Neural cell (in vitro differentiated cells): ENCODE data around the gene EEF1B2. TPM values are rescaled to one million over a fixed set of nuclear protein-coding genes. Genes with fewer than 3 reads are reported as not detected.

Experiments used
- H2AFZ ChIP-seq: fragments of 200-600, 300-800 bp; sonication (generic), shearing (Covaris generic); 2 replicates; pipeline ENCODE4 v1.6.0; 2014; ENCODE audit warnings: low read depth, mild to moderate bottlenecking, antibody characterized with exemption, low read length, moderate library complexity
- H3F3A ChIP-seq: fragments of 200-600 bp; shearing (Covaris generic); 2 replicates; pipeline ENCODE4 v1.6.1; 2016; ENCODE audit warnings: mild to moderate bottlenecking, moderate library complexity, mixed read lengths, antibody characterized with exemption, low read length; ENCODE audit not compliant: insufficient read depth, poor library complexity, severe bottlenecking
- H3K27ac ChIP-seq: fragments of 200-600, 300-800 bp; sonication (generic), shearing (Covaris generic); 2 replicates; pipeline ENCODE4 v1.5.1; 2014; ENCODE audit warnings: mild to moderate bottlenecking, low read length, moderate library complexity
- H3K27me3 ChIP-seq: fragments of 300-800, 200-600 bp; sonication (generic), shearing (Covaris generic); 2 replicates; pipeline ENCODE4 v1.6.0; 2014; ENCODE audit warnings: mild to moderate bottlenecking, low read depth, low read length, moderate library complexity; ENCODE audit not compliant: insufficient read depth
- H3K36me3 ChIP-seq: fragments of 300-800, 200-600 bp; sonication (generic), shearing (Covaris generic); 2 replicates; pipeline ENCODE4 v1.5.1; 2014; ENCODE audit warnings: mild to moderate bottlenecking, antibody characterized with exemption, low read length, moderate library complexity; ENCODE audit not compliant: insufficient read depth
- H3K4me2 ChIP-seq: fragments of 300-800, 200-600 bp; sonication (generic), shearing (Covaris generic); 2 replicates; pipeline ENCODE4 v1.6.0; 2014; ENCODE audit warnings: mild to moderate bottlenecking, low read length
- H3K4me3 ChIP-seq: fragments of 300-800, 200-600 bp; sonication (generic), shearing (Covaris generic); 2 replicates; pipeline ENCODE4 v1.5.1; 2014; ENCODE audit warnings: mild to moderate bottlenecking, low read length, moderate library complexity
- H3K79me2 ChIP-seq: fragments of 200-600 bp; shearing (Covaris generic); replicated peaks from 2 replicates; pipeline ENCODE4 v1.6.0; 2014; ENCODE audit warnings: mild to moderate bottlenecking, low read length, moderate library complexity; ENCODE audit not compliant: insufficient read depth
- H3K9ac ChIP-seq: fragments of 300-800, 200-600 bp; sonication (generic), shearing (Covaris generic); 2 replicates; pipeline ENCODE4 v1.6.1; 2016; ENCODE audit warnings: mild to moderate bottlenecking, low read length, mixed read lengths
- H3K9me2 ChIP-seq: fragments of 200-600 bp; shearing (Covaris generic); 2 replicates; pipeline ENCODE4 v1.6.1; 2016; ENCODE audit warnings: mild to moderate bottlenecking, low read length, mixed read lengths; ENCODE audit not compliant: insufficient read depth
- H3K9me3 ChIP-seq: fragments of 200-600, 300-800 bp; sonication (generic), shearing (Covaris generic); 2 replicates; pipeline ENCODE4 v1.6.1; 2016; ENCODE audit warnings: mild to moderate bottlenecking, mixed run types, low read length, moderate library complexity, mixed read lengths
- H4K20me1 ChIP-seq: fragments of 200-600 bp; shearing (Covaris generic); 2 replicates; pipeline ENCODE4 v1.6.1; 2016; ENCODE audit warnings: mild to moderate bottlenecking, mixed run types; ENCODE audit not compliant: insufficient read depth
- EP300 ChIP-seq: fragments of 450-650 bp; conservative IDR thresholded peaks from 2 replicates; pipeline ENCODE4 v1.6.1; 2014; ENCODE audit warnings: antibody characterized with exemption, mild to moderate bottlenecking, moderate library complexity; ENCODE audit not compliant: poor library complexity, severe bottlenecking
- EZH2 ChIP-seq: fragments of 200-600, 300-800 bp; shearing (Covaris generic), sonication (generic); IDR thresholded peaks from 2 replicates; pipeline ENCODE4 v1.6.1; 2014; ENCODE audit warnings: antibody characterized with exemption, low read length, borderline replicate concordance, mild to moderate bottlenecking; ENCODE audit not compliant: insufficient read depth, poor library complexity, severe bottlenecking
- MXI1 ChIP-seq: fragments of 450-650 bp; conservative IDR thresholded peaks from 2 replicates; pipeline ENCODE4 v1.6.1; 2014; ENCODE audit warnings: antibody characterized with exemption, mild to moderate bottlenecking; ENCODE audit not compliant: poor library complexity, severe bottlenecking
- POLR2AphosphoS5 ChIP-seq: IDR thresholded peaks from 2 replicates; pipeline ENCODE4 v1.6.1; 2012
- RAD21 ChIP-seq: fragments of 450-650 bp; conservative IDR thresholded peaks from 2 replicates; pipeline ENCODE4 v1.6.1; 2014; ENCODE audit warnings: antibody characterized with exemption, mild to moderate bottlenecking, moderate library complexity
- SMC3 ChIP-seq: fragments of 450-650 bp; conservative IDR thresholded peaks from 2 replicates; pipeline ENCODE4 v1.6.1; 2014; ENCODE audit warnings: antibody characterized with exemption, mild to moderate bottlenecking, moderate library complexity; ENCODE audit not compliant: poor library complexity
- TAF1 ChIP-seq: IDR thresholded peaks from 2 replicates; pipeline ENCODE4 v1.6.1; 2012; ENCODE audit warnings: low read depth
- polyA plus RNA-seq: library from polyadenylated mRNA; depleted of rRNA; stranded (reverse); fragments of >200 nt; gene quantifications from 2 replicates; pipeline ENCODE4 v1.2.3, GENCODE V29; 2014
- TF ChIP-seq, protein P1 (sequence below): fragments of 450-650 bp; IDR thresholded peaks from 2 replicates; pipeline ENCODE4 v1.5.1; 2014; ENCODE audit warnings: antibody characterized with exemption, mild to moderate bottlenecking, moderate library complexity; ENCODE audit not compliant: poor library complexity, severe bottlenecking
- TF ChIP-seq, protein P2 (sequence below): IDR thresholded peaks from 2 replicates; pipeline ENCODE4 v1.6.1; 2012; ENCODE audit warnings: borderline replicate concordance

The EEF1B2 gene
- polyA plus RNA-seq, 1 donor from 2014 or later: 551 TPM

DNA sequence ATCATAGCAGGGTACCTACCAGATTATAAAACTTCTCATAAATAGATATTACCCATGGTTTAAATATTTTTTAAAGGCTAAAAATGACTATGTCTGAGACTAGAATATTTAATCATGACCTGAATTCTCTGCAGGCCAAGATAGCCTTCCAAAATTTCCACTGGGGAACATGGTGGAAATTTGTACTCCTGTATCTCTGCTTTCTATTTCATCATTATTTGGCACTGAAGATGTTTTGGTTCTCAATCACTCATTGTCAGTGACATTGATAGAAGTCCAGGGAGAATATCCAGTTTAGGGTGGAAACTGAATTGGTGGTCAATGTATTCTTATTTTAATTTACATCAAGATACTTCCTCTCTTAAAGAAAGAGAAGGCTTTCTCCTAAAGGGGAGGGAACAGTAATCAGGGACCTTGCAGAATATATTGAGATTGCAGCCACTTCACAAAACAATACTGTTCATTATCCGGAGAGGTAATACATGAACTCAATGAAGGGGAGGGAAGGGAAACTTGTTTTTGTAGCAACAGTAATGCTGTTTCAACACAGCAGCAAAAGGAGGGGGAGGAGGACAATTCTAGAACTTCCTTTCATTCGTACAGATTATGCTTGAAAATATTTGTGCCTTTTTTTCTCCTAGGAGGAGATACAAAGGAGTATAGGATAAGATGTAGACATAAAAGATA, 34.1 kb downstream of the EEF1B2 start:
- Histone ChIP-seq H2AFZ (no peak overlapping the region), H3K4me2 (no peak overlapping the region), H4K20me1 (no peaks in the 10 kb centered on the region), H3K9me2 (no peaks in the 10 kb centered on the region), H3F3A (no peaks in the 10 kb centered on the region), H3K4me3 (no peak overlapping the region), H3K9ac (no peak overlapping the region), H3K9me3 (no peaks in the 10 kb centered on the region), H3K36me3 (no peaks in the 10 kb centered on the region), H3K27ac (no peak overlapping the region), H3K79me2 (no peaks in the 10 kb centered on the region), H3K27me3 (no peaks in the 10 kb centered on the region)
- TF ChIP-seq EP300 (no peak), TAF1 (no peak), RAD21 (no peak), POLR2AphosphoS5 (no peak), MXI1 (no peak)
- TF ChIP-seq, protein P1, sequence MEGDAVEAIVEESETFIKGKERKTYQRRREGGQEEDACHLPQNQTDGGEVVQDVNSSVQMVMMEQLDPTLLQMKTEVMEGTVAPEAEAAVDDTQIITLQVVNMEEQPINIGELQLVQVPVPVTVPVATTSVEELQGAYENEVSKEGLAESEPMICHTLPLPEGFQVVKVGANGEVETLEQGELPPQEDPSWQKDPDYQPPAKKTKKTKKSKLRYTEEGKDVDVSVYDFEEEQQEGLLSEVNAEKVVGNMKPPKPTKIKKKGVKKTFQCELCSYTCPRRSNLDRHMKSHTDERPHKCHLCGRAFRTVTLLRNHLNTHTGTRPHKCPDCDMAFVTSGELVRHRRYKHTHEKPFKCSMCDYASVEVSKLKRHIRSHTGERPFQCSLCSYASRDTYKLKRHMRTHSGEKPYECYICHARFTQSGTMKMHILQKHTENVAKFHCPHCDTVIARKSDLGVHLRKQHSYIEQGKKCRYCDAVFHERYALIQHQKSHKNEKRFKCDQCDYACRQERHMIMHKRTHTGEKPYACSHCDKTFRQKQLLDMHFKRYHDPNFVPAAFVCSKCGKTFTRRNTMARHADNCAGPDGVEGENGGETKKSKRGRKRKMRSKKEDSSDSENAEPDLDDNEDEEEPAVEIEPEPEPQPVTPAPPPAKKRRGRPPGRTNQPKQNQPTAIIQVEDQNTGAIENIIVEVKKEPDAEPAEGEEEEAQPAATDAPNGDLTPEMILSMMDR: no peak
- TF ChIP-seq, protein P2, sequence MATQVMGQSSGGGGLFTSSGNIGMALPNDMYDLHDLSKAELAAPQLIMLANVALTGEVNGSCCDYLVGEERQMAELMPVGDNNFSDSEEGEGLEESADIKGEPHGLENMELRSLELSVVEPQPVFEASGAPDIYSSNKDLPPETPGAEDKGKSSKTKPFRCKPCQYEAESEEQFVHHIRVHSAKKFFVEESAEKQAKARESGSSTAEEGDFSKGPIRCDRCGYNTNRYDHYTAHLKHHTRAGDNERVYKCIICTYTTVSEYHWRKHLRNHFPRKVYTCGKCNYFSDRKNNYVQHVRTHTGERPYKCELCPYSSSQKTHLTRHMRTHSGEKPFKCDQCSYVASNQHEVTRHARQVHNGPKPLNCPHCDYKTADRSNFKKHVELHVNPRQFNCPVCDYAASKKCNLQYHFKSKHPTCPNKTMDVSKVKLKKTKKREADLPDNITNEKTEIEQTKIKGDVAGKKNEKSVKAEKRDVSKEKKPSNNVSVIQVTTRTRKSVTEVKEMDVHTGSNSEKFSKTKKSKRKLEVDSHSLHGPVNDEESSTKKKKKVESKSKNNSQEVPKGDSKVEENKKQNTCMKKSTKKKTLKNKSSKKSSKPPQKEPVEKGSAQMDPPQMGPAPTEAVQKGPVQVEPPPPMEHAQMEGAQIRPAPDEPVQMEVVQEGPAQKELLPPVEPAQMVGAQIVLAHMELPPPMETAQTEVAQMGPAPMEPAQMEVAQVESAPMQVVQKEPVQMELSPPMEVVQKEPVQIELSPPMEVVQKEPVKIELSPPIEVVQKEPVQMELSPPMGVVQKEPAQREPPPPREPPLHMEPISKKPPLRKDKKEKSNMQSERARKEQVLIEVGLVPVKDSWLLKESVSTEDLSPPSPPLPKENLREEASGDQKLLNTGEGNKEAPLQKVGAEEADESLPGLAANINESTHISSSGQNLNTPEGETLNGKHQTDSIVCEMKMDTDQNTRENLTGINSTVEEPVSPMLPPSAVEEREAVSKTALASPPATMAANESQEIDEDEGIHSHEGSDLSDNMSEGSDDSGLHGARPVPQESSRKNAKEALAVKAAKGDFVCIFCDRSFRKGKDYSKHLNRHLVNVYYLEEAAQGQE: no peak

DNA sequence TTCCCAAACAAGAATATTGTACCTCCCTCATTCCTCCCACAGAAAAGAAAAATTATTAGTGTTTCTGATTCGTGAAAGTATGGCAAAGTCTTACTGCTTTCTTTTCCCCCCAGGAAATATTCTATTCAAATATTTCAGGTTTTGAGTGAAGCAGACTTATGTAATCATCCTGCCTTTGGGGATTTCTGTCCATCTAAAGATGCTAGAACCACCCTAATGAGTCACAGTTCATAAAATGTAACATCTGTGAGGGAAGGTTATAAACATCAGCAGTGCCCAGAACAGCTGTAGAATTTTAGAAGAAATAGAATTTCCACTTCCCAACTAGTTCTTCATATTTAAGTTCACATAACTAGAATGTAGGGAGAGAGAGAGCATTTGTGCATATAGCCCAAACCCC, 39.0 kb downstream of the EEF1B2 start:
- no peaks in the 10 kb centered on the region for H3K79me2 ChIP-seq
- H3K27me3 ChIP-seq: no peaks in the 10 kb centered on the region
- no peaks in the 10 kb centered on the region for H4K20me1 ChIP-seq
- H3K4me2 ChIP-seq: no peak overlapping the region
- no peak overlapping the region for H2AFZ ChIP-seq
- no peak overlapping the region for H3K27ac ChIP-seq
- no peaks in the 10 kb centered on the region for H3F3A ChIP-seq
- no peaks in the 10 kb centered on the region for H3K36me3 ChIP-seq
- H3K9me2 ChIP-seq: no peaks in the 10 kb centered on the region
- no peak overlapping the region for H3K4me3 ChIP-seq
- H3K9me3 ChIP-seq: no peaks in the 10 kb centered on the region
- H3K9ac ChIP-seq: no peak overlapping the region
- TF ChIP-seq SMC3: no peak
- TF ChIP-seq, protein P2: no peak
- no peak for TF ChIP-seq EZH2
- TF ChIP-seq EP300: no peak
- no peak for TF ChIP-seq TAF1
- no peak for TF ChIP-seq RAD21
- TF ChIP-seq, protein P1: no peak
- no peak for TF ChIP-seq MXI1
- TF ChIP-seq POLR2AphosphoS5: no peak
